SKM-1 (cell line): Measurements from ENCODE around the gene PRDM16.

Experiments
- DNase-seq: peaks from one replicate; lab custom pipeline; 2025; ENCODE audit not compliant: unreplicated experiment; lab: John Stamatoyannopoulos, UW

The PRDM16 gene

DNA sequence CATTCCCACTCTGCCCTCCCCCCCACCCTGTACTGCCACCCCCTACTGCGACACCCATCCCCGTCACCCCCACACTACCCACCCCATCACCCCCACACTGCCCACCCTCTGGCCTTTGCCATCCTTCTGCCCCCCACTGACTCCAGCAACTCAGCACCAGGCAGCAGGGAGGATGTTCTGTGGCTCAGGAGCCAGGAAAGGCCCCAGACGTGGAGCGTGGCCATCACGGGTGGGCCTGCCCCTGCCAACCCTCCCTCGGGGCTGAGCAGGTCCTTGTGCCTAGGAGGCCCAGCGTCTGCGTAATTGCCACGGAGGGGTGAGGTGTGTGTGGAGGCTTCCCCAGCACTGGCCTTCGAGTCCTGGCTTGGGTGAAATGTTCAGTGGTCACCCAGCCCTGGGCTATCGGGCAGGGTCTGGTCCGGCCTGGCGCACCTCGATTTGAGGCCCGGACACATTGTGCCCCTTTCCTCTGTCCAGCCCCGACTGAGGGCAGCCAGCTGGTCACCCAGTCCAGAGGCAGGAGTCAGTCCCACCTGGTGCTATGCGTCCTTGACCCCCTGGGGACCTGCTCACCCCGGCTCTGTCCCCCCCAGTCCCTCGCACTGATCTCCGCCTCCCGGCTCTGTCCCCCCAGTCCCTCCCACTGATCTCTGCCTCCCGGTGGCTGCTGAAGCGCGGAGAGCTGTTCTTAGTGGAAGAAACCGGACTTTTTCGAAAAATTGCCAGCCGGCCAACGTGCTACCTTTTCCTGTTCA lies 408.4 kb downstream of the PRDM16 start:
- no peak for DNase-seq

GRCh38 chr1:3478187-3478586 lies 409.2 kb downstream of the PRDM16 start:
- no peak for DNase-seq

- DNase-seq = no peak
These were observed 410.7 kb downstream of the PRDM16 start for GRCh38 chr1:3479511-3480368.

DNA sequence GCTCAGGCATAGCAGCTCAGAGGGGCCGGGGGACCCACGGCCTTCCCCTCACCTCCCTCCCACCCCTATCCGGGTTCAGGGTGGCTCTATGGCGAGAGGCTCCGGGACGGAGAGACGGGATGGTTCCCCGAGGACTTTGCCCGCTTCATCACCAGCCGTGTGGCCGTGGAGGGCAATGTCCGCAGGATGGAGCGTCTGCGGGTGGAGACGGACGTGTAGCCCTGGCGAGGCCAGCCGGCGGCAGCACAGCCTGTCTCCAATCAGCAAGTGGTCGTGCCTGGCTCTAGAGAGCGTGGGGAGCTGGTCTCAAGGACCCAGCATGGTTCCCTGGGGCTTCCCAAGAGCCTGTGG lies 411.3 kb downstream of the PRDM16 start:
- no peak for DNase-seq

GRCh38 chr1:3481046-3481445 lies 412.0 kb downstream of the PRDM16 start:
- no peak for DNase-seq

DNA sequence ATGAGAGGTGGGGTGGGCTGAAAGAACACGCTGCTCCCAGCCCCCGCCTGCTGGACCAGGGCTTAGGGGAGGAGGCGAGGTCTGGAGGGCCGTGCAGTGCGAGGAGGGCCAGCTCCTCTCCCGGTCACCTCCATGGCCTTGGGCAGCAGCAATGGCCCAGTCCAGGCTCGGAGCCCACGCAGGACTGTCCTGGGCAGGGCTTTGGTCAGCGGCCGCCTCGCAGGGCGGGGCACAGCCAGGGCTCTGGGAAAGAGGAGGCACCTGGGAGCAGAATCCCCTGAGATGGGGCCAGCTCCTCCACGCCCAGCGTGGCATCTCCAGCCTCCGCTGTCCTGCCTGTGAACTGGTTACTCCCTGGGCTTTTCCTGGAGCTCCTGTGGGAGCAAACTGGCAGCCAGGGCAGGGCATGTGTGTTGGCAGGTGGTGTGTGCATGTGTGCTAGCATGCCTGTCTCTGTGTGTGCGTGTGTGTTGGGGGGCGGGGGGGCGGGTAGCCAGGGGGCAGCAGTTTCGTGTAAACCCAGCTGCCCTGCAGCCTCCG lies 412.9 kb downstream of the PRDM16 start:
- no peak for DNase-seq

GRCh38 chr1:3482378-3482849 lies 413.4 kb downstream of the PRDM16 start:
- no peak for DNase-seq

DNA sequence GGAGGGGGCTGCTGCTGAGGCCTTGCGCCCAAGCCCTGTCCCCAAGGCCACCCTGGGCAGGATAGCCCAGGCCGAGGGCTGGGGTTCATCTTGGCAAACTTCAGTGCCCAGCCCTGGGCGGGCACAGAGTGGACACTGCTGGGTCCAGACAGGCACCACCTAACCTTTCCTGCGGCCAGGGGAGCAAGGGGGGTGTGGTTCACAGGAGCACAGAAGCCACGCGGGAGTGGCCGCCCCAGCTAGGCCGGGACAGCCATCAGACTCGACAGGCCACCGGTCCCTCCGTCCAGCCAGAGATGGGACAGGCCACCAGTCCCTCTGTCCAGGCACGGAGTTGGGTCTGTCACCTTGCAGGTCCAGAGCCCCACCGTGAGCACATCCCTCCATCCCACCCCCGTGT lies 414.4 kb downstream of the PRDM16 start:
- no peak for DNase-seq

DNA sequence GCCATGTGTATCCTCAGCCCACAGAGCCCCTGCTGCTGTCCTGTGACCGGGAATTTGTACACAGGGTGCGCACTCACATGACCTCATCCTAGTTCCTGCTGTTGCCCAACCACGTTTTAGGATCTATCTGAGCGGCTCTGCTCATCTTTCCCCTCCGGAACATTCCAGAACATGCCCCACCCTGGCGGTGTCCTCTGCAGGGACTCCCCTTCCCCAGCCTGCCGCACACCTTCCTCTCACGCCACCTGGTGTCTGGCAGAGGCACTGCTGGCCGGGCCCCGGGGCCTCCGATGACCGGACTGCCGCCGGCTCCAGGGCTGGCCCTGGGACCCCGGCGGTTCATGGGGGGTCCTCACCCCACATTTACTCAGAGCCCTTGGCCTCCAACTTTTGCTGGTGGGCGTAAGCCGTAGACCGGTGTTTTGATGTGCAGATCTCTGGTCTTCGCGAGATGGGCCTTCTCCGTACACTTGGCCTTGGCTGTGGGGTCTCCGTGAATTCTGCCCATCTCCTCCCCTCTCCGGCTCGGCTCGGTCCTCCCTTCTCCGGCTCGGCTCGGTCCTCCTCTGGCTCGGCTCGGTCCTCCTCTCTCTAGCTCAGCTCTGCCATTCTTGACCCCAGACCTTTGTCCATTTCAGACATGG lies 414.9 kb downstream of the PRDM16 start:
- DNase-seq = peak; percentile 5

- no peak for DNase-seq
These were observed 416.0 kb downstream of the PRDM16 start for GRCh38 chr1:3485016-3485415.
